GM23338 (cell line): Measurements from ENCODE around the gene RSPO1. TPM values are rescaled to one million over a fixed set of nuclear protein-coding genes. Genes with fewer than 3 reads are reported as not detected.

Experiments
- ATAC-seq: fragments of 200-7000 bp; cut with Tn5 transposase; 3 replicates; pipeline ENCODE4 v1.9.1; 2020
- DNase-seq: peaks from one replicate; pipeline ENCODE4 v3.0.0-alpha.2; 2015; ENCODE audit warnings: low spot score
- H2AFZ ChIP-seq: fragments of 200-600 bp; sonication (generic); 2 replicates; pipeline ENCODE4 v1.8.0; 2016; ENCODE audit warnings: antibody characterized with exemption, mild to moderate bottlenecking, moderate library complexity
- H3F3A ChIP-seq: fragments of 200-600 bp; sonication (generic); replicated peaks from 2 replicates; pipeline ENCODE4 v1.8.0; 2017; ENCODE audit warnings: antibody characterized with exemption, mixed run types, low read depth
- H3K27ac ChIP-seq: fragments of 200-600 bp; sonication (generic); 2 replicates; pipeline ENCODE4 v1.6.1; 2016; ENCODE audit warnings: low read depth
- H3K27me3 ChIP-seq: fragments of 200-600 bp; sonication (generic); 2 replicates; pipeline ENCODE4 v1.8.0; 2016; ENCODE audit warnings: mild to moderate bottlenecking, mixed run types, moderate library complexity; ENCODE audit not compliant: insufficient read depth
- H3K36me3 ChIP-seq: fragments of 200-600 bp; sonication (generic); 2 replicates; pipeline ENCODE4 v1.8.0; 2016; ENCODE audit warnings: mild to moderate bottlenecking; ENCODE audit not compliant: insufficient read depth
- H3K4me1 ChIP-seq: fragments of 200-600 bp; sonication (generic); 2 replicates; pipeline ENCODE4 v1.8.0; 2016; ENCODE audit warnings: mild to moderate bottlenecking, moderate library complexity; ENCODE audit not compliant: insufficient read depth
- H3K4me2 ChIP-seq: fragments of 200-600 bp; sonication (generic); 2 replicates; pipeline ENCODE4 v1.7.1; 2017; ENCODE audit warnings: mixed run types
- H3K4me3 ChIP-seq: fragments of 200-600 bp; sonication (generic); 2 replicates; pipeline ENCODE4 v1.6.1; 2016; ENCODE audit warnings: mixed run types
- H3K79me2 ChIP-seq: fragments of 200-600 bp; sonication (generic); replicated peaks from 2 replicates; pipeline ENCODE4 v1.8.0; 2017; ENCODE audit warnings: mild to moderate bottlenecking; ENCODE audit not compliant: insufficient read depth
- H3K9me2 ChIP-seq: fragments of 200-600 bp; sonication (generic); 2 replicates; pipeline ENCODE4 v1.8.0; 2017; ENCODE audit not compliant: insufficient read depth
- H4K20me1 ChIP-seq: fragments of 200-600 bp; sonication (generic); replicated peaks from 2 replicates; pipeline ENCODE4 v1.8.0; 2017; ENCODE audit warnings: mild to moderate bottlenecking; ENCODE audit not compliant: insufficient read depth
- H3K27ac Mint-ChIP-seq: 2 replicates; pipeline ENCODE4 v1.8.0; 2020; ENCODE audit warnings: inconsistent platforms, mild to moderate bottlenecking, moderate library complexity, mixed read lengths
- H3K27me3 Mint-ChIP-seq: 3 replicates; pipeline ENCODE4 v1.8.0; 2022; ENCODE audit warnings: low read depth, mild to moderate bottlenecking, moderate library complexity, mixed read lengths, inconsistent platforms; ENCODE audit not compliant: insufficient read depth, poor library complexity
- H3K36me3 Mint-ChIP-seq: 3 replicates; pipeline ENCODE4 v1.8.0; 2021; ENCODE audit warnings: low read depth, mild to moderate bottlenecking, inconsistent platforms, moderate library complexity, mixed read lengths
- H3K4me1 Mint-ChIP-seq: 3 replicates; pipeline ENCODE4 v1.8.0; 2020; ENCODE audit warnings: mild to moderate bottlenecking, inconsistent platforms, mixed read lengths
- H3K4me3 Mint-ChIP-seq: 3 replicates; pipeline ENCODE4 v1.8.0; 2021; ENCODE audit warnings: moderate library complexity, mild to moderate bottlenecking, inconsistent platforms, mixed read lengths
- H3K9me3 Mint-ChIP-seq: 3 replicates; pipeline ENCODE4 v1.8.0; 2020; ENCODE audit warnings: moderate library complexity, mild to moderate bottlenecking, inconsistent platforms, mixed read lengths
- CTCF ChIP-seq, 2 experiments: fragments of 200-600 bp in 1 of 2; sonication (generic) in 1 of 2; conservative IDR thresholded peaks; 2 replicates each; pipeline versions ENCODE4 v1.5.1 to v1.6.1; 2016 to 2017; ENCODE audit warnings: antibody characterized with exemption in 2 of 2, low read depth in 2 of 2, mild to moderate bottlenecking in 2 of 2, moderate library complexity in 1 of 2
- POLR2AphosphoS5 ChIP-seq: IDR thresholded peaks from 2 replicates; pipeline ENCODE4 v1.6.1; 2016; ENCODE audit warnings: antibody characterized with exemption, low read depth
- STAT1 ChIP-seq: IDR thresholded peaks from one replicate; pipeline ENCODE4 v1.6.1; 2016; ENCODE audit warnings: antibody characterized with exemption; ENCODE audit not compliant: unreplicated experiment
- polyA plus RNA-seq: library from polyadenylated mRNA; unstranded; fragments of >200 nt; fragmentation: Nextera tagmentation; extraction: Ambion mirVana; gene quantifications from 2 replicates; pipeline ENCODE4 v1.2.1, GENCODE V29; 2016
- total RNA-seq: library from RNA; depleted of rRNA; stranded (reverse); fragments of >200 nt; shearing (Covaris generic); gene quantifications from 2 replicates; pipeline ENCODE4 v1.2.3, GENCODE V29; 2014

RSPO1 gene
- total and polyA plus RNA-seq, 2 experiments from 2014 or later = 0.11 TPM; not detected in 1

DNA sequence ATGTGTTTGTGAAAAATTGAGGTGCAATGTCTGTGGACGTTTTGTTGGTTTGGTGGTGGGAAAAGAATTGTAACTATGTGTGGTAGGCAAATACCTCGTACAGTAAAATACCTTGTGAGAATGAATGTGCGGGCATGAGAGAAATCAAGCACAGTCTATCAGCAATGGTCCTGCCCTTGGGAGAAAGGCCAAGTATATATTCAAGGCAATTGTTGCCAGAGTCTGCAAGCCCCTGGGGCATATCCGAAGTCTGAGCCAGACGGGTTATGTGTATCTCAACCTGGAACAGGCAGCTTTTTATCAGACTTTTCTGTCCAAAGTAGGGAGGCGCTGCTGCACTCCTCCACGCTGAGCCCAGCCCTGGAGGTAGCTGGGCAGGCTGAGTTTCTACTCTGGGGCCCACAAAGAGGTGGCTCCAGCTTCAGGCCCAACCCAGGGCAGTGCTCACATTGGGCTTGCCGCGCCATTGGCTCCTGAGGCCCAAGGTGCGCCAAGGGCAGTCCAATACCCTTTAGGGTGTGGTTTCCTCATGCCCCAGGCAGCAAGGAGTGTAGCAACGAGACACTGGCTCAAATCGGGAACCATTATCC is 29.5 kb downstream of the RSPO1 start:
- H3K27me3 Mint-ChIP-seq = peaks cover 6% of the 10 kb centered on the region
- Histone ChIP-seq H4K20me1 (no peaks in the 10 kb centered on the region), H3K27ac (no peak overlapping the region), H3K4me3 (no peak overlapping the region), H3F3A (no peaks in the 10 kb centered on the region), H3K27me3 (peaks cover 27% of the 10 kb centered on the region; the same call in 1 of the 2 replicates), H3K79me2 (no peaks in the 10 kb centered on the region), H3K9me2 (no peaks in the 10 kb centered on the region), H2AFZ (peak overlapping the region; percentile 66; the same call in 1 of the 2 replicates), H3K36me3 (no peaks in the 10 kb centered on the region), H3K4me2 (no peak overlapping the region), H3K4me1 (no peaks in the 10 kb centered on the region)
- no peaks in the 10 kb centered on the region for H3K9me3 Mint-ChIP-seq
- ATAC-seq (peak; percentile 89), DNase-seq (peak; percentile 48)
- no peak overlapping the region for H3K4me3 Mint-ChIP-seq
- no peaks in the 10 kb centered on the region for H3K4me1 Mint-ChIP-seq
- no peaks in the 10 kb centered on the region for H3K36me3 Mint-ChIP-seq
- no peak overlapping the region for H3K27ac Mint-ChIP-seq
- no peak for TF ChIP-seq STAT1
- peak in 1 of 2 experiments; percentile 18; a peak in 1 of 4 replicates for TF ChIP-seq CTCF (conservative IDR thresholded peaks at IDR 0.05; ENCODE audit: low read depth in 2 of 2)

DNA sequence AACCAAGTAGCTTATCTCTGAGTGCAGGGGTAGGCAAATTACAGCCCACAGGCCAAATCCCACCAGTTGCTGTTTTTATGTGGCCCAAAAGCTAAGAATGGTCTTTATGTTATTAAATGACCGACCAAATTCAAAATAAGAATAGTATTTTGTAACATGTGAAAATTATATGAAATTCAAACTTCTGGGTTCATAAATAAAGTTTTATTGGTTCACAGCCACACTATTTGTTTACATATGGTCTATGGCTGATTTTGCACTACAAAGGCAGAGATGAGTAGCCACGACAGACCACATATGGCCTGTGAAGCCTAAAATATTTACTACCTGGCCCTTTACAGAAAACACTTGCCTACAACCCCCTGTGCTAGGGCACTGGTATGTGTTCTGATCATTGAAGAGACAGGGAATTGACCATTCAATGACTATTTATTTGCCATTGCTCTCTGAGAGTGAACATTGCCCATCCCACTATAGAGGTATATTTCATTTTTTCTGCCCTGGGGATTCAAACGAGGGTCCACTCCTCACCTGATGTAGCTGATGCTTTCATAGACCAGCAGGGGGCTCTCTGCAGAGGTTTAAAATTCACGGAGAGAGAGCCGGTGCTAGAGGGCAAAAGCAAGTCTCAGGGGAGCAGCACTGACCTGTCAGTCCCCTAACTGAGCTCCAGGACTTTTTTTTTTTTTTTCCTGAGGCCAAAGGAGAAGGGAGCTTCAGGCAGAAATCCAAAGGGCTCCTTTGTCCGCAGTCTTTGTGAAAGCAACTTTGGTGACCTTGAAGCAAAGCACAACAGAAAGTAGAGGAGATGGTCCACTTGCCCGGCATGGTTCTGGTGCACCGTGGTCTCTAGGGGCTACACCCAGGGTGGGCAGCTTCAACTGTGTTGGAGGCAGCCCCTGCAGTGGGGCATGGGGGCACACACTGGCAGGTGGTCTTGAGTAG is 31.7 kb downstream of the RSPO1 start:
- H3K36me3 ChIP-seq = no peaks in the 10 kb centered on the region
- peaks cover 6% of the 10 kb centered on the region for H3K27me3 Mint-ChIP-seq
- no peaks in the 10 kb centered on the region for H3K79me2 ChIP-seq
- no peak overlapping the region for H3K4me3 ChIP-seq
- H2AFZ ChIP-seq = no peak overlapping the region
- DNase-seq = peak; percentile 89
- H3K4me3 Mint-ChIP-seq = no peak overlapping the region
- no peaks in the 10 kb centered on the region for H3K9me3 Mint-ChIP-seq
- H3K4me2 ChIP-seq = no peak overlapping the region
- peaks cover 8% of the 10 kb centered on the region; the same call in 1 of the 2 replicates for H3K27me3 ChIP-seq
- no peaks in the 10 kb centered on the region for H3F3A ChIP-seq
- no peak overlapping the region for H3K27ac ChIP-seq
- H4K20me1 ChIP-seq = no peaks in the 10 kb centered on the region
- no peaks in the 10 kb centered on the region for H3K4me1 Mint-ChIP-seq
- H3K4me1 ChIP-seq = no peaks in the 10 kb centered on the region
- no peak overlapping the region for H3K27ac Mint-ChIP-seq
- peak; percentile 92 for ATAC-seq
- TF ChIP-seq CTCF (conservative IDR thresholded peaks at IDR 0.05; ENCODE audit: low read depth in 2 of 2) (peak; percentile 76 to 86), POLR2AphosphoS5 (no peak)
- H3K9me2 ChIP-seq = no peaks in the 10 kb centered on the region
- H3K36me3 Mint-ChIP-seq = no peaks in the 10 kb centered on the region
